ENCODE results near the gene ABCF2. TPM values are rescaled to one million over a fixed set of nuclear protein-coding genes. Genes with fewer than 3 reads are reported as not detected.
A peak's percentile ranks its signal among the peaks of the same experiment; 100 is the strongest.

The ABCF2 gene
- total RNA-seq, 1 experiment from 2014 or later, result 94.6 TPM

DNA sequence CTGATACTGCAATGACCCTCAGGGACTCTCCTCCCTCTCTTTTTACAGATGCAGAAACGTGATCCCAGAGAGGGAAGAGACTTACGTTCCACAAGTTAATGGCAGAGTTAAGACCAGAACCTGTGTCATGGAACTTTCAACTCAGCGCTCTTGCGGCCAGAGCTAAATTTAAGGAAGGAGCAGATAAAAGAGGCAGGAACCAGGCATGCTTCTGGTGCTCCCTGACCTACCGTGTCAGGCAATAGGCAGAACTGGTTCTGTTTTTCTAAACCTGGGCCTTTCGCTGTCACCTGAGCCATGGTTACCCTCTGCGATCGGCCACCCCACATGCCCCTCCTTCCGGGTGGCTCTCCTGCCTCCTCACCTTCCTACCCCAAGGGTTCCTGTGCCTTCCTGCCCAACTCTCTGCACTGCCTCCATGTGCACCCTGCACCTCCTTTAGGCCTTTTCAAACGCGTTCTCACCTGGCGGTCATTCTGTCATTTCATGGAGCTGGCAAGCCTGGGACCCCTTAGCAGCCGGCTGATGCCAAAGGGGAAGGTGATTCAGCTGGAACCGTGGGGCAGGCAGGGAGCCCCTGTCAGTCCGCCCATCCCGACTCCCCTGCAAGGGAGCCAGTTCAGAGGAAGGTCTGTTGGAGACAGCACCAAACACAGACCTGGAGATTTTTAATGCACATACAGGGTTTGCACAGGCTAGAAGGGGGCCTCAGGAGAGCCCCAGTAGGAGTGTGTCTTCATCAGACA is 51.8 kb downstream of the ABCF2 start:
- in situ Hi-C loops (cut with HindIII; ENCODE audit: low pct_unique_long_range_greater_than_20kb, low sequenced_read_pairs), result no loop called here
- DNase-seq (ENCODE audit: low read depth, low spot score), result no peak

DNA sequence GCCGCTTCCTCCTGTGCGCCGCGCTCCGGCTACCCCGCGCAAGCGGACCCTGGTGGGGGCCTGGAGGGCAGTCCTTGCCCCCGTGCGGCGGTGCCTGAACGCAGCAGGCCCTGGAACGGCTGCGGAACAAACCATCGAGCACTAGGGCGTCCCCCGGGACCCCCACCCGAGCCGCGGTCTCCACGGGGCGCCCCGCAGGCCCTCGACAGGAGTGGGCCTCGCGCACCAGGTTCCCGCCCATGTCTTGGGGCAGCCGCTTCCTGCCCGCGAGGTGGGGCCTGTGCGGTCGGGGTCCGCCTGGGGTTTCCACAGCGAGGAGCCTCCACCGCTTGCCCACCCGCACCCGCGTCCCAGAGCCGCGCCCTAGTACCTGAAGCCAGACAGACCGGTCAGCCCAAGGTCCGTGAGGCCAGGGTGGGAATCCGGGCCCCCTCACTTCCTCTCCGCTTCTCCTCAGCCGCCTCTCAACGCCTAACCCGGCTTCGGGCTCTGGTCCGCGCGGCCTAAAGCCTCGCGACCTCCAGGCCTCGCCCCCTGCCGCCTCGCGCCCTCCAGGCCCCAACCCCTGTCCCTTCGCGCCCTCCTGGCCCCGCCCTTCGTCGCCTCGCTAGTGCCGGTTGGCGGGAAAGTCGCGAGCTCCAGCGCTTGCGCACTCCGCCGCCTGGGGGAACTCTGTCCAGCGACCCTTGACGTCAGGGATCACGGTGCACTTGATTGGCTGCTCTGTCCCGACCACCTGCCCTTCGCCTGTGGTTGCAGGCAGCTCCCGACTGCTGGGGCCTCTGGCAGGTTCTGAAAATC is 52.6 kb downstream of the ABCF2 start:
- in situ Hi-C loops (cut with HindIII; ENCODE audit: low pct_unique_long_range_greater_than_20kb, low sequenced_read_pairs), result no loop called here
- peak; percentile 87 for DNase-seq (ENCODE audit: low read depth, low spot score)

DNA sequence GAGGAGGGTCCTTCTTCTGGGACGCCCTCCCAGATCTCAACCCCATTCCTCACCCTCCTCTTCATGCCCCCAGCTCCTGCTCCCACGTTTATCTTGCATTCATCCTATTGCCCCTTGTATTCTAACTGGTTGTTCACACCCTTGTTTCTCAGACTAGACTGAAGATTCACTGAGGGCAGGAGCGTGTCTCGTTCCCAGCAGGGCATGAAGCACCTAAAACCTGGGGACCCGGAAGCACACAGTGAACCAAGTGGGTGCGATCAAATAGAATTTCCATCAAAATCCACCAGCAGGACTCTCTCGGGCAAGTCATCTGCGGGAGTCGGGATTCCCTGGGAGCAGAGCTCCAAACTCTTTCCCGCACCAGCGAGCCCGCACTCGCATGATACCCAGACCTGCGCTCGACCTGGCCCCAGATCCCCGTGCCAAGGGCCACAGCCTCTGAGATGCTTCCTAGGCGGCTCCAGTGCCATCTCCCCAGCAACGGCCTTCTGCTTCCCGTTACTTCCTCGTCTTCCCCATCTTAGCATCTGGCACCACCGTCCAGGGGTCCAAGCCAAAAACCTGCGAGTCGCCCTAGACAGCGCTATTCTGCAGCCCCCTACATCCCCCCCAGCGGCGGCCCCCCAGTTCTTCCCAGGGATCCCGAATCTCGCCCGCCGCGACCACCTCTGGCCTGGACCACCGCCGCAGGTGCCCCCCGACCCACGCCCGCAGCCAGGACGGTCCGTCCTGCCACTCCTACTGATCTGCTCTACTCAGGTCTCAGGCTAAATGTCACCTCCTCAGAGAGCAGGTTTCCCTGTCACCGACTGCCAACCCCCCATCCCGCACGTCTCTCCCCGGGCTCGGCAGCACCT is 53.4 kb downstream of the ABCF2 start:
- in situ Hi-C loops (cut with HindIII; ENCODE audit: low pct_unique_long_range_greater_than_20kb, low sequenced_read_pairs), result no loop called here
- no peak for DNase-seq (ENCODE audit: low read depth, low spot score)

DNA sequence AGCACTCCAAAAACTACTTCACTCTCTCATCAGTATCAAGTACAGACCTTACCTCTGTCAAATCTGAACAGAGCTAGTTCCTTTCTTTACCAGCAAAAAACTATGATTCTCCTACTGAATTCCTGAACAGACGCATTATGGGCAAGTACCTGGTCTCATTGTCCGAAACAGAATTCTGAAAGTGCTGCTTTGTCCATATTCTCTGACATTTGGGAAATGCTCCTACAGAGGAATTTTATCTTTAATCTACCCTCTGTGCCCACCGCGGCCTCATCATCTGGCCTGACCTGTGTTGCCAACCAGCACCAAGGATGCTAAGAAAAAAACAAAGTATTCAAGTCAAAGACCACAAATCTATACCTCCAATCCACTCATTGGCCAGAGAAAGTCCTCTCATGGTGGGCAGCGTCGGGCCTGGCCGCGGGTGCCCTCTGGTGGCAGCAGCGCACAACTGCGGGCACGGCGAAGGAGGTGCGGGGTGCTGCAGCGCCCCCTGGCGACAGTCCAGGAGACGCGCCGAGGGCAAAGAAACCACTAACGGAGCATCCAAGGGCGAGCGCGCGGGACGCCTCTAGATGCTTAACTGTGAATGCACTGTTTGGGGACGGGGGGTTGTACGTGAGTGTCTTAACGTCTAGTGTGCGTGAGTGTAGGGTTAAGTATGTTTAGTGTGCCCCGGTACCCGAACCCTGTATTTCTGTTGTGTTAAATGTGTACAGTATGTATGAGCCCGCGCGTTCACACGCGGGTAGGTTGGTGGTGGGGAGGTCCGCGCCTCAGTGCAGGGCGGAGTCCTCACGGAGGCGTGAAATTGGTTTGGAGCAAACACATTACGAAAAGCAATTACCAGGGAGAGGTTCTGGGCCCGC is 54.5 kb downstream of the ABCF2 start:
- peak; percentile 86 for DNase-seq (ENCODE audit: low read depth, low spot score)
- in situ Hi-C loops (cut with HindIII; ENCODE audit: low pct_unique_long_range_greater_than_20kb, low sequenced_read_pairs), result no loop called here

DNA sequence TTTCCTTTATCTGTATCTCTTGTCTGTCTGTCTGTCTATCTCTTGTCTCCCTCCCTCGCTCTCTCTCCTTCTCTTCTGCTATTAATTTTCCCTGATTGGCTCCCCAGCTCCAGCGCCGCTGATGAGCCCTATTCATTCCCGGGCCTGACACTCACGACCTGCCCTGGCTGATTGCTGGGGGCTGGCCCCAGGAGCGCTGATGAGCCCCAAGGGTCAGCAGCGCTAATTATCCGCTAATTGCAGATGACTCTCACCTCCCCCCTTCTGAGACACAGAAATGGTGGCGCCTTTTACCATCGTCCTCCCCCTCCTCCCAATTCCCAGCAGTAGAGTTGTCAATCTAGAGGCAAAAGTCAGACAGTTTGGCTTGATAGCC is 58.2 kb downstream of the ABCF2 start:
- in situ Hi-C loops (cut with HindIII; ENCODE audit: low pct_unique_long_range_greater_than_20kb, low sequenced_read_pairs), result loop anchor here (10.0 kb wide), 1 partner anchor 136 kb away; no protein-coding TSS in a partner anchor
- no peak for DNase-seq (ENCODE audit: low read depth, low spot score)

DNA sequence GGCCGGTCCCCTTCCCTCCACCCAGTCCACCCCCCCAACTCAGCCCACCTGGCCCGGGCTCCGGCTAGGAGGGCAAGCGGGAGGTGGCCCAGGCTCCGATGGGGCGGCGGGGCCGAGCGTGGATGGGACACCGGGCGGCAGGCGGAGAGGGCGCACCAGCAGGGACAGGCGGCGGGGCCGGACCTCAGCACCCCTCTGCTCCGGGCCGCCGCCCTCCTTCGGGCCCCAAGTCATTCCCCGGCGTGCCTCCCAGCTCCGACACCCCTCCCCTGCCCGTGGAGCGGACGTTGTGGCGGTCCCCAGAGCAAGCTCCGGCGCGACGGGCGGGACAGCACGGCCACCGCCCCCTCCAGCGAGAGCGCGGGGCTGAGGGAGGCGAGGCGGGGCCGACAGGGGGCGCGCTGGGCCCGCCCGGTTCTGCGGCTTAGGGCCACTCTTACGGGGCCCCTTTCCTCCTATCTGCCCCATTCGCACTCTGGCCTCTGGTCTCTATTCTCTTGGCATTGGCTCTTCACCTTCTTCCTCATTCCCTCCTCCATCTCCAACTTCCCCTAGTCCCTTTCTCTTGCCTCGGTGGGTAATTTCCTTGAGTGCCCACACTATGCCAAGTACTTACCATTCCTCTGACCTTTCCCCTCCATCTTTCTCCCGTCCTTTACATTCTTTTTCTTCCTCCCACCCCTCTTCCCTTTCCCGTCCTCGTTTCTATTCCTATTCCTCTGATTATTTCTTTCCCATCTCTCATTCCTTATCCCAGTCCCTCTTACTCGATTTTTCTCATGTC is 58.8 kb downstream of the ABCF2 start:
- DNase-seq (ENCODE audit: low read depth, low spot score), result peak; percentile 47
- in situ Hi-C loops (cut with HindIII; ENCODE audit: low pct_unique_long_range_greater_than_20kb, low sequenced_read_pairs), result loop anchor here (10.0 kb wide), 1 partner anchor 137 kb away; no protein-coding TSS in a partner anchor

DNA sequence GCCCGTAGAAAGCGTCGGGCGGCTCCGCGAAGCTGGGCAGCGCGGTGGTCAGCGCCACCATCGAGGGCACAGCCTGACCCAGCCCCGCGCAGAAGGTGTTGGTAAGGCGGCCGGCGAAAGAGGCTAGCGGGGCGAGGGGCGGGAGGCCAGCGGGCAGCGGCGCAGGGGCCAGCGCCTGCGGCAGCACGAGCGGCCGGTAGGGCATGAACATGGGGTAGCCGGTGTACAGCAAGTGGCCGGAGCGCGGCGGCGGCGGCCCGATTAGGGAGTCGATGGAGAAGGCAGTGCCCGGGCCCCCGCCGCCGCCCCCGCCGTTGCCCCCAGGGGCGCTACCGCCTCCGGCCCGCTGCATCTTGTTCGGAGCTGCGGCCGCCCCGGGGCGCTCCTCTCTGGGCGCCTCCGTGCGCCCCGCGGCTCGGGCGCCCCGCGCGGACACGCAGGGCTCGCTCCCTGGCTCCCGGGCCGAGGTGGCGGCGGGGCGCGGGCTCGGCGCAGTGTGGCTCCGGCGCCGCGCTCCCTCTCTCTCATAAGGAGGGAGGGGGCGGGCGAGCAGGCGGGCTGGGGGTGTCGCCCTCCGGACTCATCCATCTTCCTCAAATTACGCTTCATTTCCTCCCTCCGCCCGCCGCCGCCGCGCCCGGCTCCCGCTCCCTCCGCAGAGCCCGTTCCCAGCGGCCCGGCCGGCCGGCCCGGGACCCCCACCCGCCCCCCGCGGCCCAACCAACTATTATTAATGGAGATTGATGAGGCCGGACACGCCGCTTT is 59.6 kb downstream of the ABCF2 start, which contains the start of gene GBX1:
Gene GBX1, minus strand, starts transcription at position 498 of the 765 bp plus-strand sequence. Its CDS starts 146 bp downstream, at position 352.
- in situ Hi-C loops (cut with HindIII; ENCODE audit: low pct_unique_long_range_greater_than_20kb, low sequenced_read_pairs), result loop anchor here (10.0 kb wide), 1 partner anchor 137 kb away; no protein-coding TSS in a partner anchor
- no peak for DNase-seq (ENCODE audit: low read depth, low spot score)

DNA sequence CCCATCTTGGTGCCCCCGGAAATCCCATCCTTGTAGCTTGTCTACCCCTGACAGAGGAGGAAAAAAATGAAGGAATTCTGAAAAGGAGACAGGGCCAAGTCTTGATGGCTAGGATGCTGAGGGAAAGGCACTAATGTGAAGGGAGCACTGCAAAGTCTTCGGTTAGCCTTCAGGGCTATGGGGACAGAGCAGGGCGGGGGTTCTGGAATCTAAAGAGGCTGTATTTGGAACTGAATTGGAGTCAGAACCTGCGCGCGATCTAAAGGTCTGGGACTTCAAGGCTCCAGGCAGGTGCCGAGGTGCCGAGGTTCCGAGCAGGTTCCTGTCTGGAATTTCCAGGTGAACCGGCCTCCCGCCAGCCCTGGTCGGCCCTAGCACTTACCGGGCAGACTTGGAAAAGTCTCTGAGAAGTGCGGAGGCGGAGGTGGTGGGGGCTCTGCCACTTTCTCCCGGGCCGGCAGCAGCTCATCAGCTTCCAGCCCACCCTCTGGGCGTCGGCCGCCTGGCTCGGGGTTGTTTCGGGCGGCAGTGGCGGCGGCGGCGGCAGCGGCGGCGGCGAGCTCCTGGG is 60.3 kb downstream of the ABCF2 start:
- DNase-seq (ENCODE audit: low read depth, low spot score), result no peak
- in situ Hi-C loops (cut with HindIII; ENCODE audit: low pct_unique_long_range_greater_than_20kb, low sequenced_read_pairs), result loop anchor here (10.0 kb wide), 1 partner anchor 138 kb away; no protein-coding TSS in a partner anchor

Other genes starting within 250 kb of the ABCF2 start
- 0.05 and 0.37 TPM in 2 replicates for gene KCNH2, start 248.9 kb downstream of the ABCF2 start, total RNA-seq (2014; rRNA removed; shearing (Covaris generic))
- 0.03 TPM in 1 of 2 replicates, not detected in the other for gene NOS3, start 236.2 kb downstream of the ABCF2 start, total RNA-seq (2014; rRNA removed; shearing (Covaris generic))
- gene ATG9B, start 202.7 kb downstream of the ABCF2 start, total RNA-seq (2014; rRNA removed; shearing (Covaris generic)), result 0.13 and 0.27 TPM in 2 replicates
- 47.9 and 55.7 TPM in 2 replicates for gene ABCB8, start 198.8 kb downstream of the ABCF2 start, total RNA-seq (2014; rRNA removed; shearing (Covaris generic))
- gene ASIC3, start 178.7 kb downstream of the ABCF2 start, total RNA-seq (2014; rRNA removed; shearing (Covaris generic)), result 0.42 and 0.93 TPM in 2 replicates
- 80.8 TPM in 2 replicates for gene CDK5, start 169.3 kb downstream of the ABCF2 start, total RNA-seq (2014; rRNA removed; shearing (Covaris generic))
- 286 and 311 TPM in 2 replicates for gene SLC4A2, start 167.6 kb downstream of the ABCF2 start, total RNA-seq (2014; rRNA removed; shearing (Covaris generic))
- gene FASTK, start 146.4 kb downstream of the ABCF2 start, total RNA-seq (2014; rRNA removed; shearing (Covaris generic)), result 113 and 130 TPM in 2 replicates
- 38.5 and 38.9 TPM in 2 replicates for gene TMUB1, start 143.7 kb downstream of the ABCF2 start, total RNA-seq (2014; rRNA removed; shearing (Covaris generic))
- gene AGAP3, start 140.7 kb downstream of the ABCF2 start, total RNA-seq (2014; rRNA removed; shearing (Covaris generic)), result 79.6 and 84.4 TPM in 2 replicates
- not detected in 2 replicates for gene GBX1, start 59.5 kb downstream of the ABCF2 start, total RNA-seq (2014; rRNA removed; shearing (Covaris generic))
- gene ASB10, start 40.0 kb downstream of the ABCF2 start, total RNA-seq (2014; rRNA removed; shearing (Covaris generic)), result not detected in 2 replicates
- gene H2BK1, start 16.7 kb downstream of the ABCF2 start, total RNA-seq (2014; rRNA removed; shearing (Covaris generic)), result not detected in 2 replicates
- 44.0 and 45.7 TPM in 2 replicates for gene CHPF2, start 5.3 kb upstream of the ABCF2 start, total RNA-seq (2014; rRNA removed; shearing (Covaris generic))
- gene SMARCD3, start 21.5 kb upstream of the ABCF2 start, total RNA-seq (2014; rRNA removed; shearing (Covaris generic)), result 22.9 and 24.3 TPM in 2 replicates
- 73.4 and 80.6 TPM in 2 replicates for gene NUB1, start 114.6 kb upstream of the ABCF2 start, total RNA-seq (2014; rRNA removed; shearing (Covaris generic))
- not detected in 2 replicates for gene WDR86, start 182.8 kb upstream of the ABCF2 start, total RNA-seq (2014; rRNA removed; shearing (Covaris generic))
- gene CRYGN, start 212.9 kb upstream of the ABCF2 start, total RNA-seq (2014; rRNA removed; shearing (Covaris generic)), result not detected in 2 replicates

Data from SK-MEL-5 (cell line).